HCT116 (cell line): ENCODE data around the gene ATAD5. TPM values are rescaled to one million over a fixed set of nuclear protein-coding genes. Genes with fewer than 3 reads are reported as not detected.

Experiments
- ATAC-seq: fragments of 200-7000 bp; cut with Tn5 transposase; 2 replicates; pipeline ENCODE4 v1.9.1; 2020; ENCODE audit warnings: mild to moderate bottlenecking, moderate library complexity
- BruUV-seq: library from RNA; stranded (reverse); fragments of 400-500 nt; replicated peaks from 2 replicates; lab custom pipeline; 2021; lab: Mats Ljungman, UMichigan
- CTCF ChIA-PET: fragments of 300-600 bp; sonication (Branson Sonifier 250); formaldehyde crosslinking; loops from one replicate; lab custom pipeline; 2021; ENCODE audit warnings: antibody characterized with exemption; lab: Charles Lee
- POLR2A ChIA-PET: fragments of 300-600, 350-600 bp; sonication (Branson Sonifier 250); formaldehyde crosslinking; loops from one replicate; lab custom pipeline; 2021; ENCODE audit warnings: antibody characterized with exemption; lab: Charles Lee
- RAD21 ChIA-PET, 2 experiments: fragments of 300-600 bp; sonication (Branson Sonifier 250); formaldehyde crosslinking; loops; one replicate each; lab custom pipeline; 2023; ENCODE audit warnings: low total read pairs in 2 of 2; ENCODE audit not compliant: uncharacterized antibody in 2 of 2, unreplicated experiment in 2 of 2, low non-redundant PET in 1 of 2; lab: Charles Lee
- DNase-seq: peaks from one replicate; pipeline ENCODE4 v3.0.0-alpha.2; 2010; ENCODE audit warnings: low read depth, low spot score
- H2AFZ ChIP-seq: fragments of 200-600 bp; shearing (Covaris generic), sonication (generic); 2 replicates; pipeline ENCODE4 v1.6.1; 2017; ENCODE audit warnings: low read depth, mixed run types, mixed read lengths, antibody characterized with exemption, low read length; ENCODE audit not compliant: poor library complexity, severe bottlenecking
- H3K27ac ChIP-seq: 2 replicates; pipeline ENCODE4 v1.5.1; 2012; ENCODE audit warnings: low read depth, low read length
- H3K27me3 ChIP-seq: fragments of 200-600 bp; sonication (generic); 2 replicates; pipeline ENCODE4 v1.6.1; 2016; ENCODE audit warnings: mixed run types, low read length, mixed read lengths; ENCODE audit not compliant: insufficient read depth
- H3K36me3 ChIP-seq, 2 experiments: fragments of 200-500 bp in 1 of 2; fragments of 200-600 bp in 1 of 2; sonication (Bioruptor generic) in 1 of 2; sonication (generic) in 1 of 2; 2 replicates each; pipeline versions ENCODE4 v1.5.1 to v1.6.1; 2014 to 2016; ENCODE audit warnings: low read length in 2 of 2, inconsistent platforms in 1 of 2, mixed read lengths in 1 of 2, mixed run types in 1 of 2; ENCODE audit not compliant: insufficient read depth in 2 of 2, control insufficient read depth in 1 of 2
- H3K4me1 ChIP-seq, 2 experiments: fragments of 200-600 bp in 1 of 2; sonication (generic) in 1 of 2; 2 replicates each; pipeline versions ENCODE4 v1.5.1 to v1.6.1; 2012 to 2017; ENCODE audit warnings: low read length in 2 of 2, inconsistent platforms in 1 of 2, mild to moderate bottlenecking in 1 of 2, mixed read lengths in 1 of 2, mixed run types in 1 of 2, moderate library complexity in 1 of 2; ENCODE audit not compliant: insufficient read depth in 2 of 2, control insufficient read depth in 1 of 2
- H3K4me2 ChIP-seq: fragments of 200-600 bp; sonication (generic); 2 replicates; pipeline ENCODE4 v1.6.1; 2017; ENCODE audit warnings: mixed run types, low read length, mixed read lengths
- H3K4me3 ChIP-seq, 2 experiments: fragments of 200-600 bp in 1 of 2; sonication (generic) in 1 of 2; replicated peaks in 1 of 2; 2 replicates each; pipeline ENCODE4 v1.5.1; 2011 to 2016; ENCODE audit warnings: low read length in 2 of 2, control low read depth in 1 of 2, low read depth in 1 of 2, mild to moderate bottlenecking in 1 of 2, mixed read lengths in 1 of 2, mixed run types in 1 of 2
- H3K79me2 ChIP-seq: fragments of 200-600 bp; sonication (generic); 2 replicates; pipeline ENCODE4 v1.6.1; 2017; ENCODE audit warnings: mild to moderate bottlenecking, mixed run types, low read length, moderate library complexity, mixed read lengths; ENCODE audit not compliant: insufficient read depth
- H3K9ac ChIP-seq: fragments of 200-600 bp; sonication (generic); 2 replicates; pipeline ENCODE4 v1.6.1; 2016; ENCODE audit warnings: low read length, mixed read lengths
- H3K9me2 ChIP-seq: fragments of 200-600 bp; sonication (generic), shearing (Covaris generic); 2 replicates; pipeline ENCODE4 v1.6.1; 2017; ENCODE audit warnings: mixed run types, mild to moderate bottlenecking, moderate library complexity; ENCODE audit not compliant: insufficient read depth
- H3K9me3 ChIP-seq, 2 experiments: fragments of 200-500 bp in 1 of 2; fragments of 200-600 bp in 1 of 2; sonication (Bioruptor generic) in 1 of 2; sonication (generic) in 1 of 2; 2 replicates each; pipeline ENCODE4 v1.6.1; 2014 to 2017; ENCODE audit warnings: low read length in 2 of 2, mixed read lengths in 2 of 2, inconsistent platforms in 1 of 2, low read depth in 1 of 2, mild to moderate bottlenecking in 1 of 2, mixed run types in 1 of 2, moderate library complexity in 1 of 2; ENCODE audit not compliant: control insufficient read depth in 1 of 2, insufficient read depth in 1 of 2
- H4K20me1 ChIP-seq: fragments of 200-600 bp; sonication (generic), shearing (Covaris generic); 2 replicates; pipeline ENCODE4 v1.6.1; 2017; ENCODE audit warnings: mixed run types, mild to moderate bottlenecking, moderate library complexity; ENCODE audit not compliant: insufficient read depth
- CEBPB ChIP-seq: IDR thresholded peaks from 2 replicates; pipeline ENCODE4 v1.6.1; 2012; ENCODE audit warnings: low read depth
- EGR1 ChIP-seq: IDR thresholded peaks from 2 replicates; pipeline ENCODE4 v1.6.1; 2012; ENCODE audit warnings: low read depth
- ELF1 ChIP-seq: IDR thresholded peaks from 2 replicates; pipeline ENCODE4 v1.6.1; 2012; ENCODE audit warnings: low read depth, borderline replicate concordance
- EZH2 ChIP-seq: fragments of 200-600 bp; sonication (generic); IDR thresholded peaks from 2 replicates; pipeline ENCODE4 v1.6.1; 2017; ENCODE audit warnings: antibody characterized with exemption, mixed run types
- EZH2phosphoT487 ChIP-seq: fragments of 200-600 bp; IDR thresholded peaks from 2 replicates; pipeline ENCODE4 v1.6.1; 2018; ENCODE audit warnings: antibody characterized with exemption, borderline replicate concordance
- JUND ChIP-seq: IDR thresholded peaks from 2 replicates; pipeline ENCODE4 v1.6.1; 2012
- POLR2A ChIP-seq: IDR thresholded peaks from 2 replicates; pipeline ENCODE4 v1.7.0; 2011; ENCODE audit warnings: borderline replicate concordance; ENCODE audit not compliant: insufficient read depth, insufficient read length; ENCODE audit errors: extremely low read depth
- POLR2AphosphoS5 ChIP-seq: IDR thresholded peaks from 2 replicates; pipeline ENCODE4 v1.6.1; 2011; ENCODE audit warnings: mild to moderate bottlenecking, low read depth, low read length, moderate library complexity
- RAD21 ChIP-seq: IDR thresholded peaks from 2 replicates; pipeline ENCODE4 v1.6.1; 2012; ENCODE audit warnings: low read depth, mild to moderate bottlenecking
- SIN3A ChIP-seq: IDR thresholded peaks from 2 replicates; pipeline ENCODE4 v1.6.1; 2012; ENCODE audit warnings: low read depth
- SP1 ChIP-seq: IDR thresholded peaks from 2 replicates; pipeline ENCODE4 v1.6.1; 2012; ENCODE audit warnings: low read depth
- SRF ChIP-seq: IDR thresholded peaks from 2 replicates; pipeline ENCODE4 v1.6.1; 2012; ENCODE audit warnings: low read depth
- TCF7L2 ChIP-seq: IDR thresholded peaks from 2 replicates; pipeline ENCODE4 v1.7.0; 2011; ENCODE audit warnings: borderline replicate concordance, inconsistent platforms; ENCODE audit not compliant: insufficient read depth, insufficient read length; ENCODE audit errors: extremely low read depth
- YY1 ChIP-seq: IDR thresholded peaks from 2 replicates; pipeline ENCODE4 v1.6.1; 2011; ENCODE audit warnings: low read length, low read depth, moderate library complexity, mild to moderate bottlenecking; ENCODE audit not compliant: insufficient replicate concordance; ENCODE audit errors: extremely low read depth
- ZFX ChIP-seq: fragments of 450-650 bp; IDR thresholded peaks from 2 replicates; pipeline ENCODE4 v1.6.1; 2017
- intact Hi-C: fragments of 100-400 bp; cut with micrococcal nuclease; formaldehyde crosslinking; loops from 2 replicates; pipeline ENCODE4 v1.10.0; 2022
- total RNA-seq: library from RNA; stranded (reverse); gene quantifications from one replicate; pipeline ENCODE4 v1.2.1, GENCODE V29; 2021; ENCODE audit not compliant: unreplicated experiment
- TF ChIP-seq, protein P1 (sequence below), 3 experiments: fragments of 200-600 bp in 1 of 3; sonication (generic) in 1 of 3; IDR thresholded peaks in 2 of 3; conservative IDR thresholded peaks in 1 of 3; 2 replicates each; pipeline ENCODE4 v1.5.1; 2012 to 2017; ENCODE audit warnings: low read depth in 2 of 3, low read length in 2 of 3, antibody characterized with exemption in 1 of 3, borderline replicate concordance in 1 of 3, control low read depth in 1 of 3, mild to moderate bottlenecking in 1 of 3, mixed read lengths in 1 of 3, mixed run types in 1 of 3, moderate library complexity in 1 of 3; ENCODE audit not compliant: insufficient read depth in 1 of 3
- TF ChIP-seq, protein P2 (sequence below): IDR thresholded peaks from 2 replicates; pipeline ENCODE4 v1.6.1; 2012
- TF ChIP-seq, protein P3 (sequence below): IDR thresholded peaks from 2 replicates; pipeline ENCODE4 v1.6.1; 2012
- TF ChIP-seq, protein P4 (sequence below): IDR thresholded peaks from 2 replicates; pipeline ENCODE4 v1.6.1; 2012; ENCODE audit warnings: low read depth
- TF ChIP-seq, protein P5 (sequence below): IDR thresholded peaks from 2 replicates; pipeline ENCODE4 v1.6.1; 2011; ENCODE audit warnings: mild to moderate bottlenecking, low read length, moderate library complexity; ENCODE audit not compliant: insufficient replicate concordance; ENCODE audit errors: extremely low read depth

The ATAD5 gene
- total RNA-seq, 1 experiment from 2014 or later = 9.5 TPM

DNA sequence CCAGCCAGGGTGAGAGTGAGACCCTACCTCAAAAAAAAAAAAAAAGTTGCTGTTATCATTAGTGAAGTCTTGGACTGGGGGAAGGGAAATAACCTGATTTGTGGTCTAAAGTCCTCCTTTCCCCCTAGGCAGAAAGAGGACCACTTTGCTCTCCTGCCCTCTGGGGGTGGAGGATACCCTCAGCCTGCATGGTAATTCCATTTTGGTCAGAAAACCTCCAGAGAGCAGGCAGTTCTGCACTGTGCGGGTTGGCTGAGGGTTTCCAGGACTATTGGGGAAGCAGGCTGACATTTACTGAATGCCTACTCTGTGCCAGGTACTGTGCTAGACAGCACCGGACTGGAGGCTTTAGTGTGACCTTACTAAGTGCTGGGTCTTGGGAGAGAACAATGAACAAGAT lies 92.6 kb downstream of the ATAD5 start:
- no peaks in the 10 kb centered on the region for H3K79me2 ChIP-seq
- H3K9me3 ChIP-seq = no peaks in the 10 kb centered on the region
- RAD21 ChIA-PET = no interaction called here
- BruUV-seq = no TSS peak
- intact Hi-C loops = no loop called here
- H3K36me3 ChIP-seq = no peaks in the 10 kb centered on the region; a peak in 1 of 4 replicates
- no peaks in the 10 kb centered on the region for H4K20me1 ChIP-seq
- peaks cover 5 to 24% of the 10 kb centered on the region in 2 experiments; a peak in 3 of 4 replicates for H3K4me1 ChIP-seq
- no peak overlapping the region for H2AFZ ChIP-seq
- no peak overlapping the region for H3K4me2 ChIP-seq
- POLR2A ChIA-PET = no interaction called here
- H3K9ac ChIP-seq = no peak overlapping the region
- TF ChIP-seq EGR1 (no peak), SIN3A (no peak), ELF1 (no peak), EZH2phosphoT487 (no peak), YY1 (no peak), SP1 (no peak), POLR2AphosphoS5 (no peak), RAD21 (no peak), CEBPB (no peak), SRF (no peak), EZH2 (no peak), TCF7L2 (no peak), JUND (no peak), ZFX (no peak), POLR2A (no peak)
- TF ChIP-seq, protein P1, sequence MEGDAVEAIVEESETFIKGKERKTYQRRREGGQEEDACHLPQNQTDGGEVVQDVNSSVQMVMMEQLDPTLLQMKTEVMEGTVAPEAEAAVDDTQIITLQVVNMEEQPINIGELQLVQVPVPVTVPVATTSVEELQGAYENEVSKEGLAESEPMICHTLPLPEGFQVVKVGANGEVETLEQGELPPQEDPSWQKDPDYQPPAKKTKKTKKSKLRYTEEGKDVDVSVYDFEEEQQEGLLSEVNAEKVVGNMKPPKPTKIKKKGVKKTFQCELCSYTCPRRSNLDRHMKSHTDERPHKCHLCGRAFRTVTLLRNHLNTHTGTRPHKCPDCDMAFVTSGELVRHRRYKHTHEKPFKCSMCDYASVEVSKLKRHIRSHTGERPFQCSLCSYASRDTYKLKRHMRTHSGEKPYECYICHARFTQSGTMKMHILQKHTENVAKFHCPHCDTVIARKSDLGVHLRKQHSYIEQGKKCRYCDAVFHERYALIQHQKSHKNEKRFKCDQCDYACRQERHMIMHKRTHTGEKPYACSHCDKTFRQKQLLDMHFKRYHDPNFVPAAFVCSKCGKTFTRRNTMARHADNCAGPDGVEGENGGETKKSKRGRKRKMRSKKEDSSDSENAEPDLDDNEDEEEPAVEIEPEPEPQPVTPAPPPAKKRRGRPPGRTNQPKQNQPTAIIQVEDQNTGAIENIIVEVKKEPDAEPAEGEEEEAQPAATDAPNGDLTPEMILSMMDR (IDR thresholded peaks at IDR 0.05 in 2 of 3, conservative IDR thresholded peaks at IDR 0.05 in 1 of 3; ENCODE audit: borderline replicate concordance in 1 of 3, insufficient read depth in 1 of 3, low read depth in 2 of 3, low read length in 2 of 3) = no peak
- TF ChIP-seq, protein P2, sequence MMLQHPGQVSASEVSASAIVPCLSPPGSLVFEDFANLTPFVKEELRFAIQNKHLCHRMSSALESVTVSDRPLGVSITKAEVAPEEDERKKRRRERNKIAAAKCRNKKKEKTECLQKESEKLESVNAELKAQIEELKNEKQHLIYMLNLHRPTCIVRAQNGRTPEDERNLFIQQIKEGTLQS = no peak
- TF ChIP-seq, protein P3, sequence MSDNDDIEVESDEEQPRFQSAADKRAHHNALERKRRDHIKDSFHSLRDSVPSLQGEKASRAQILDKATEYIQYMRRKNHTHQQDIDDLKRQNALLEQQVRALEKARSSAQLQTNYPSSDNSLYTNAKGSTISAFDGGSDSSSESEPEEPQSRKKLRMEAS = no peak
- TF ChIP-seq, protein P4, sequence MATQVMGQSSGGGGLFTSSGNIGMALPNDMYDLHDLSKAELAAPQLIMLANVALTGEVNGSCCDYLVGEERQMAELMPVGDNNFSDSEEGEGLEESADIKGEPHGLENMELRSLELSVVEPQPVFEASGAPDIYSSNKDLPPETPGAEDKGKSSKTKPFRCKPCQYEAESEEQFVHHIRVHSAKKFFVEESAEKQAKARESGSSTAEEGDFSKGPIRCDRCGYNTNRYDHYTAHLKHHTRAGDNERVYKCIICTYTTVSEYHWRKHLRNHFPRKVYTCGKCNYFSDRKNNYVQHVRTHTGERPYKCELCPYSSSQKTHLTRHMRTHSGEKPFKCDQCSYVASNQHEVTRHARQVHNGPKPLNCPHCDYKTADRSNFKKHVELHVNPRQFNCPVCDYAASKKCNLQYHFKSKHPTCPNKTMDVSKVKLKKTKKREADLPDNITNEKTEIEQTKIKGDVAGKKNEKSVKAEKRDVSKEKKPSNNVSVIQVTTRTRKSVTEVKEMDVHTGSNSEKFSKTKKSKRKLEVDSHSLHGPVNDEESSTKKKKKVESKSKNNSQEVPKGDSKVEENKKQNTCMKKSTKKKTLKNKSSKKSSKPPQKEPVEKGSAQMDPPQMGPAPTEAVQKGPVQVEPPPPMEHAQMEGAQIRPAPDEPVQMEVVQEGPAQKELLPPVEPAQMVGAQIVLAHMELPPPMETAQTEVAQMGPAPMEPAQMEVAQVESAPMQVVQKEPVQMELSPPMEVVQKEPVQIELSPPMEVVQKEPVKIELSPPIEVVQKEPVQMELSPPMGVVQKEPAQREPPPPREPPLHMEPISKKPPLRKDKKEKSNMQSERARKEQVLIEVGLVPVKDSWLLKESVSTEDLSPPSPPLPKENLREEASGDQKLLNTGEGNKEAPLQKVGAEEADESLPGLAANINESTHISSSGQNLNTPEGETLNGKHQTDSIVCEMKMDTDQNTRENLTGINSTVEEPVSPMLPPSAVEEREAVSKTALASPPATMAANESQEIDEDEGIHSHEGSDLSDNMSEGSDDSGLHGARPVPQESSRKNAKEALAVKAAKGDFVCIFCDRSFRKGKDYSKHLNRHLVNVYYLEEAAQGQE = no peak
- TF ChIP-seq, protein P5, sequence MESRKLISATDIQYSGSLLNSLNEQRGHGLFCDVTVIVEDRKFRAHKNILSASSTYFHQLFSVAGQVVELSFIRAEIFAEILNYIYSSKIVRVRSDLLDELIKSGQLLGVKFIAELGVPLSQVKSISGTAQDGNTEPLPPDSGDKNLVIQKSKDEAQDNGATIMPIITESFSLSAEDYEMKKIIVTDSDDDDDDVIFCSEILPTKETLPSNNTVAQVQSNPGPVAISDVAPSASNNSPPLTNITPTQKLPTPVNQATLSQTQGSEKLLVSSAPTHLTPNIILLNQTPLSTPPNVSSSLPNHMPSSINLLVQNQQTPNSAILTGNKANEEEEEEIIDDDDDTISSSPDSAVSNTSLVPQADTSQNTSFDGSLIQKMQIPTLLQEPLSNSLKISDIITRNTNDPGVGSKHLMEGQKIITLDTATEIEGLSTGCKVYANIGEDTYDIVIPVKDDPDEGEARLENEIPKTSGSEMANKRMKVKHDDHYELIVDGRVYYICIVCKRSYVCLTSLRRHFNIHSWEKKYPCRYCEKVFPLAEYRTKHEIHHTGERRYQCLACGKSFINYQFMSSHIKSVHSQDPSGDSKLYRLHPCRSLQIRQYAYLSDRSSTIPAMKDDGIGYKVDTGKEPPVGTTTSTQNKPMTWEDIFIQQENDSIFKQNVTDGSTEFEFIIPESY = no peak
- ATAC-seq = no peak
- DNase-seq = no peak
- H3K27me3 ChIP-seq = no peaks in the 10 kb centered on the region
- no peak overlapping the region for H3K4me3 ChIP-seq
- H3K9me2 ChIP-seq = no peaks in the 10 kb centered on the region
- CTCF ChIA-PET = no interaction called here
- H3K27ac ChIP-seq = no peak overlapping the region
